ENCODE results near the gene NGFR. TPM values are rescaled to one million over a fixed set of nuclear protein-coding genes. Genes with fewer than 3 reads are reported as not detected.

NGFR gene
- total and polyA plus RNA-seq, 9 of the 15 experiments (the other 6 are each of a cell fraction or from before 2014, with no cell fraction given), result 0.07 to 0.23 (median 0.13) TPM; not detected in 4

DNA sequence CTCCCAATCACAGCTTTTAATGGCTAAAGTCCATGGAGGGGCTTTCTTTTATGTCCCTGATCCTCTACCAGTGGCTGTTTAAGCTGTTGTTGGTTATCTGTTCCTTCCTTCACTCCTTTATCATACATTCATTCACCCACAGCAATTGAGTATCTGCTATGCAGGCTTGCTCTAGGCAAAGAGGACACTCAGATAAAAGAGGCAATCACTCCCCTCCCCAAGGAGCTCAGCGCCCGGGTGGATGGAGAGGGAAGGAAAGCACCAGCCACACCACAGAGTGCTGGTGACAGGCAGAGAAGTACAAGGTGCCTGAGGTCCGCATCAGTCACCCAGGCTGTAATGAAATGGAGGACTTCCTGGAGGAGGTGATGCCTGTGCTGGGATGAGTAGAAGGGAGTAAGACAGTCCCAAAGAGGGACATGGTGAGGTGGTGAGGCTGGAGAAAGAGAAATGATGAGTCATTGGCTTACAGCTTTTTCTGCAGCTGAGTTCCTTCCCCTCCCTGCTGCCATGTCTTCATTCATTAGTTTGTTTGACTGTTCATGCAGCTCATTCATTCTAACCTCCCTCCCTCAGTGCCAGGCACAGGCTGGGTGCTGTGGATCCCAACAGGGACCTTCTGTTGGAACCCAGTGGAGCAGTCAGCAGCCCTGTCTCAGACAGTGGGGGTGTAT is 12.8 kb upstream of the NGFR start (continued):
- TF ChIP-seq FOXP4 (CRISPR knock-in tag; IDR thresholded peaks at IDR 0.05; ENCODE audit: borderline replicate concordance) (no peak), ZNF431 (CRISPR knock-in tag; IDR thresholded peaks at IDR 0.05) (no peak), SMC3 (conservative IDR thresholded peaks at IDR 0.05; ENCODE audit: insufficient read depth, low read depth, low read length) (no peak), VEZF1 (CRISPR knock-in tag; IDR thresholded peaks at IDR 0.05) (no peak), TAF9B (IDR thresholded peaks at IDR 0.05; ENCODE audit: partially characterized antibody) (no peak), RCOR1 (IDR thresholded peaks at IDR 0.05; ENCODE audit: borderline replicate concordance in 1 of 2, low read depth in 2 of 2, low read length in 2 of 2) (peak in 1 of 2 experiments; percentile 36; a peak in 1 of 4 replicates), CREM (IDR thresholded peaks at IDR 0.05; ENCODE audit: low read depth) (no peak), TAL1 (IDR thresholded peaks at IDR 0.05) (peak; percentile 76; the same call in 1 of the 2 replicates), HOXB6 (CRISPR knock-in tag; IDR thresholded peaks at IDR 0.05; ENCODE audit: borderline replicate concordance) (no peak), TAF15 (IDR thresholded peaks at IDR 0.05; ENCODE audit: low read depth, low read length) (no peak), RBM34 (IDR thresholded peaks at IDR 0.05; ENCODE audit: borderline replicate concordance, insufficient read depth, low read length) (no peak), RBM14 (IDR thresholded peaks at IDR 0.05; ENCODE audit: borderline replicate concordance, insufficient read depth, low read depth, low read length) (no peak), ZNF239 (CRISPR knock-in tag; IDR thresholded peaks at IDR 0.05) (no peak)
- TF ChIP-seq, protein P1, sequence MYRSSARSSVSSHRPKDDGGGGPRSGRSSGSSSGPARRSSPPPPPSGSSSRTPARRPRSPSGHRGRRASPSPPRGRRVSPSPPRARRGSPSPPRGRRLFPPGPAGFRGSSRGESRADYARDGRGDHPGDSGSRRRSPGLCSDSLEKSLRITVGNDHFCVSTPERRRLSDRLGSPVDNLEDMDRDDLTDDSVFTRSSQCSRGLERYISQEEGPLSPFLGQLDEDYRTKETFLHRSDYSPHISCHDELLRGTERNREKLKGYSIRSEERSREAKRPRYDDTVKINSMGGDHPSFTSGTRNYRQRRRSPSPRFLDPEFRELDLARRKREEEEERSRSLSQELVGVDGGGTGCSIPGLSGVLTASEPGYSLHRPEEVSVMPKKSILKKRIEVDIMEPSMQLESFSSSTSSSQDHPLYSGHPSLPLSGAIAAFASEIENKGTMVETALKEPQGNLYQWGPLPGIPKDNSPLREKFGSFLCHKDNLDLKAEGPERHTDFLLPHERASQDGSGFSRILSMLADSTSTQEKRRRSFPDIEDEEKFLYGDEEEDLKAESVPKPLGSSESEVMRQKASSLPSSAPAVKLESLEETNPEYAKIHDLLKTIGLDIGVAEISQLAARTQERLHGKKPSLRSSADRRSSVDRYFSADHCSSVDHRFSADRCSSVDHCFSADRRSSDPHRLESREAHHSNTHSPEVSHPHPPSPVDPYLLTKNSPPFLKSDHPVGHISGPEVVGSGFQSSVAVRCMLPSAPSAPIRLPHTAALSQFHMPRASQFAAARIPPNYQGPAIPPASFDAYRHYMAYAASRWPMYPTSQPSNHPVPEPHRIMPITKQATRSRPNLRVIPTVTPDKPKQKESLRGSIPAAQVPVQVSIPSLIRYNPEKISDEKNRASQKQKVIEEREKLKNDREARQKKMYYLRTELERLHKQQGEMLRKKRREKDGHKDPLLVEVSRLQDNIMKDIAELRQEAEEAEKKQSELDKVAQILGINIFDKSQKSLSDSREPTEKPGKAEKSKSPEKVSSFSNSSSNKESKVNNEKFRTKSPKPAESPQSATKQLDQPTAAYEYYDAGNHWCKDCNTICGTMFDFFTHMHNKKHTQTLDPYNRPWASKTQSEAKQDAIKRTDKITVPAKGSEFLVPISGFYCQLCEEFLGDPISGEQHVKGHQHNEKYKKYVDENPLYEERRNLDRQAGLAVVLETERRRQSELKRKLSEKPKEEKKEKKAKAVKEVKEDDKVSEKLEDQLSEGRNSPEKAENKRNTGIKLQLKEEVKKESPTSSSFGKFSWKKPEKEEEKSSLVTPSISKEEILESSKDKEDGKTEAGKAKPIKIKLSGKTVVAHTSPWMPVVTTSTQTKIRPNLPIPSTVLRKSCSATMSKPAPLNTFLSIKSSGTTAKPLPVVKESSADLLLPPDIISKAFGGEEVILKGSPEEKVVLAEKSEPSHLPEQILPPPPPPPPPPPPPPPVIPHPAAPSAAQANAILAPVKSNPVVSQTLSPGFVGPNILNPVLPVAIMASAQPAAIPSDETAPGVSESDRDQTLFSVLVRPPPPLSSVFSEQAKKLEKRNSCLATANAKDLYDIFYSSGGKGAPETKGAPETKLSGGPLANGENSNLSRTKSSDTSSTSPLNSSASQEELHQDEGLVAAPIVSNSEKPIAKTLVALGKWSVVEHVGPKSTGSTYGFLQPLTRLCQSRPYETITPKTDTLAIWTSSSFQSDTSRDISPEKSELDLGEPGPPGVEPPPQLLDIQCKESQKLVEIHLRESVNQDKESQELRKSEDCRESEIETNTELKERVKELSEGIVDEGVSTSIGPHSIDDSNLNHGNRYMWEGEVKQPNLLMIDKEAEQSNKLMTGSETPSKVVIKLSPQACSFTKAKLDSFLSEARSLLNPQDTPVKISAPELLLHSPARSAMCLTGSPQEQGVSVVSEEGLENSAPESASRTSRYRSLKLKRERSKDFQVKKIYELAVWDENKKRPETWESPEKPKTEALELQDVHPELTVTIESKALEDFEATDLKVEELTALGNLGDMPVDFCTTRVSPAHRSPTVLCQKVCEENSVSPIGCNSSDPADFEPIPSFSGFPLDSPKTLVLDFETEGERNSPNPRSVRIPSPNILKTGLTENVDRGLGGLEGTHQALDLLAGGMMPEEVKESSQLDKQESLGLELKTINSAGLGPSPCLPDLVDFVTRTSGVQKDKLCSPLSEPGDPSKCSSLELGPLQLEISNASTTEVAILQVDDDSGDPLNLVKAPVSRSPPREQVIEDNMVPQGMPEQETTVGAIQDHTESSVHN (IDR thresholded peaks at IDR 0.05; ENCODE audit: borderline replicate concordance in 1 of 2, low read depth in 1 of 2), result no peak
